Measurements from ENCODE around the gene SPATA19. TPM values are rescaled to one million over a fixed set of nuclear protein-coding genes. Genes with fewer than 3 reads are reported as not detected.
A peak's percentile ranks its signal among the peaks of the same experiment; 100 is the strongest.

Gene SPATA19
- polyA plus RNA-seq, 2 of the 4 experiments (the other 2 are of a cell fraction) = not detected

DNA sequence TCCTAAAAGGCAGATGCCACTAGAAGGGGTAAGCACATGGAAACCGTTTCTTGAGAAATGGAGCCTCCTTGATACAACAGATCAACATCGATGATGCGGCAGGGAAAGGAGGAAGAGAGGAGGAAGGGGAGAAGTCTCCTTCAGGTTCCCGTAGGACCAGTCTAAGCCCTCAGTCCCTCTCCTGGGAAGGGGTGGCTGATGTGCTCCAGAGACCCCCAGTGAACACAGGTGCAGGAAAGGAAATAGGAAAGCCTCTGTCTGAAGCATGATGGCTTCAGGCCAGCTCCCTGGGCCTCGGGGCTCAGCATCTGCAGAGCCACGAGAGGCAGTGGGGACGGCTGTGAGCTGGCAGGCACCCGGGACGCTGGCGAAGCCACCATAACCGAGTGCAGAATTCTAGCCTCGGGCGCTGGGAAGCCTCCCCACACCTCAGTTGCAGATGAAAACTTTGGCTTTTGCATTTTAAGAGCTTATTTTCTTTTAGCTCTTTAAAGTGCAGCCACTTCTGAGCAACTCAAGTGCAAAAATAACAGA, 1.8 kb downstream of the SPATA19 start:
- CTCF ChIA-PET = interaction anchor here (0.8 to 1.8 kb wide), 2 partner anchors 8 to 709 kb away, joined by 4 to 6 read pairs; no protein-coding TSS in a partner anchor

DNA sequence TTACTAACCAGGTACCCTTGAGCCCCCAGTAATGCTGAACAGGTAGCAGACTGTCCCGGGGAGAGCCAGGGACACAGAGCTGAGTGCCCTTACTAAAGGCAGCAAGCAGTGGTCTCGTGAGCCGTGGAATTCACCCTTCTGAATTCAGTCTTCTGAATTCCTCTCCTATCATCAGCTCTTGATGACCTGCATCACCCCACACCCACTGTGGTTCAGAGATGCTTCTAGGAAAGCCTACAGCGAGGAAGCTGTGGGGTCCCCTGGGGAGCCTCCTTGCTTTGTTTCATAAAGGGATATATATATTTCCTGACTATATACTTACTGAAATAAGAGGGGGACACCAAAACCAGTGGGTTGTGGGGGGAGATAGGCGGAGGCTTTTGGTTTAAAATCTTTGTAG, 2.6 kb downstream of the SPATA19 start:
- ATAC-seq (no peak), DNase-seq (ENCODE audit: low read depth in 1 of 2, low spot score in 1 of 2) (no peak), FAIRE-seq (no peak)
- POLR2A ChIA-PET = no interaction called here
- no peak overlapping the region for H3K4me3 ChIP-seq
- H3K4me1 ChIP-seq = no peaks in the 10 kb centered on the region
- WGBS (ENCODE audit: missing lambda C conversion rate) = 6% methylated on average over 5 of the region's 5 CpGs
- CTCF ChIA-PET = no interaction called here
- H3K27ac ChIP-seq = no peak overlapping the region
- H3K9me3 ChIP-seq = no peaks in the 10 kb centered on the region
- TF ChIP-seq RNF2 (IDR thresholded peaks at IDR 0.05; ENCODE audit: borderline replicate concordance, low read depth) = no peak
- no peak for TF ChIP-seq ZSCAN20 (CRISPR knock-in tag; IDR thresholded peaks at IDR 0.05)
- no peak for TF ChIP-seq TFCP2L1 (CRISPR knock-in tag; IDR thresholded peaks at IDR 0.05)
- no peak for TF ChIP-seq CEBPB (IDR thresholded peaks at IDR 0.05)
- no peak for TF ChIP-seq RAD21 (conservative IDR thresholded peaks at IDR 0.05 in 1 of 2, IDR thresholded peaks at IDR 0.05 in 1 of 2)
- no peak for TF ChIP-seq TP53 (CRISPR knock-in tag; IDR thresholded peaks at IDR 0.05)
- no peak overlapping the region for H3K4me2 ChIP-seq

More for the DNA sequence above, 1.8 kb downstream of the SPATA19 start:
- no peak for FAIRE-seq
- WGBS (ENCODE audit: missing lambda C conversion rate) = 37% methylated on average over 6 of the region's 13 CpGs
- no peak overlapping the region for H3K4me2 ChIP-seq
- DNase-seq (ENCODE audit: low read depth in 1 of 2, low spot score in 1 of 2) = no peak
- POLR2A ChIA-PET = no interaction called here
- H3K9me3 ChIP-seq = no peaks in the 10 kb centered on the region
- no peak for TF ChIP-seq CEBPB (IDR thresholded peaks at IDR 0.05)
- TF ChIP-seq, protein P1, sequence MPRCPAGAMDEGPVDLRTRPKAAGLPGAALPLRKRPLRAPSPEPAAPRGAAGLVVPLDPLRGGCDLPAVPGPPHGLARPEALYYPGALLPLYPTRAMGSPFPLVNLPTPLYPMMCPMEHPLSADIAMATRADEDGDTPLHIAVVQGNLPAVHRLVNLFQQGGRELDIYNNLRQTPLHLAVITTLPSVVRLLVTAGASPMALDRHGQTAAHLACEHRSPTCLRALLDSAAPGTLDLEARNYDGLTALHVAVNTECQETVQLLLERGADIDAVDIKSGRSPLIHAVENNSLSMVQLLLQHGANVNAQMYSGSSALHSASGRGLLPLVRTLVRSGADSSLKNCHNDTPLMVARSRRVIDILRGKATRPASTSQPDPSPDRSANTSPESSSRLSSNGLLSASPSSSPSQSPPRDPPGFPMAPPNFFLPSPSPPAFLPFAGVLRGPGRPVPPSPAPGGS (IDR thresholded peaks at IDR 0.05) = no peak
- no peak for TF ChIP-seq JUN (IDR thresholded peaks at IDR 0.05)
- TF ChIP-seq POLR2A (IDR thresholded peaks at IDR 0.05; ENCODE audit: low read length) = no peak
- no peak for TF ChIP-seq RNF2 (IDR thresholded peaks at IDR 0.05; ENCODE audit: borderline replicate concordance, low read depth)
- TF ChIP-seq ZSCAN20 (CRISPR knock-in tag; IDR thresholded peaks at IDR 0.05) = no peak
- TF ChIP-seq ESRRA (IDR thresholded peaks at IDR 0.05; ENCODE audit: borderline replicate concordance, low read length) = no peak
- no peak for TF ChIP-seq CBX2 (IDR thresholded peaks at IDR 0.05; ENCODE audit: borderline replicate concordance, low read depth)
- no peak for TF ChIP-seq KDM1A (IDR thresholded peaks at IDR 0.05; ENCODE audit: low read depth)
- H3K4me3 ChIP-seq = no peak overlapping the region
- ATAC-seq = no peak
- H3K4me1 ChIP-seq = no peaks in the 10 kb centered on the region
- H3K27ac ChIP-seq = no peak overlapping the region

DNA sequence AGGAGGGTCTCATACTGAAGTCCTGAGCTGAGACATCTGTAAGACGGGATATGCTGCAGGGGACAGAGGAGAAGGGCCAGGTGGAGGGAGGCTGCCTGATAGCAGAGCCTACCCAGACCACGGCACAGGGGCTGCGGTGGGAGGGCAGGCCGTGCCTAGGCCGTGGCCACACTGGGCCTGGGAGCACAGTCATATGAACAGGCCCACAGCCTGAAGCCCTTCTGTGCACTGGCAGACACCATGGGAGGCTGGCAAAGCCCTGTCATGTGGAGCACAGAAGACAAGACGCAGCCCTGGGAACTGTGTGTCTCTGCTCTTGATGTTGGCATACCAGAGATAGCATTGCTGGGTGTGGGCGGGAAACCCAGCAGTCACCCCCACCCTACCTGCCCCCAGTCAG, 3.3 kb downstream of the SPATA19 start:
- no peak for DNase-seq (ENCODE audit: low read depth in 1 of 2, low spot score in 1 of 2)
- ATAC-seq = no peak; a peak in 2 of 6 replicates

DNA sequence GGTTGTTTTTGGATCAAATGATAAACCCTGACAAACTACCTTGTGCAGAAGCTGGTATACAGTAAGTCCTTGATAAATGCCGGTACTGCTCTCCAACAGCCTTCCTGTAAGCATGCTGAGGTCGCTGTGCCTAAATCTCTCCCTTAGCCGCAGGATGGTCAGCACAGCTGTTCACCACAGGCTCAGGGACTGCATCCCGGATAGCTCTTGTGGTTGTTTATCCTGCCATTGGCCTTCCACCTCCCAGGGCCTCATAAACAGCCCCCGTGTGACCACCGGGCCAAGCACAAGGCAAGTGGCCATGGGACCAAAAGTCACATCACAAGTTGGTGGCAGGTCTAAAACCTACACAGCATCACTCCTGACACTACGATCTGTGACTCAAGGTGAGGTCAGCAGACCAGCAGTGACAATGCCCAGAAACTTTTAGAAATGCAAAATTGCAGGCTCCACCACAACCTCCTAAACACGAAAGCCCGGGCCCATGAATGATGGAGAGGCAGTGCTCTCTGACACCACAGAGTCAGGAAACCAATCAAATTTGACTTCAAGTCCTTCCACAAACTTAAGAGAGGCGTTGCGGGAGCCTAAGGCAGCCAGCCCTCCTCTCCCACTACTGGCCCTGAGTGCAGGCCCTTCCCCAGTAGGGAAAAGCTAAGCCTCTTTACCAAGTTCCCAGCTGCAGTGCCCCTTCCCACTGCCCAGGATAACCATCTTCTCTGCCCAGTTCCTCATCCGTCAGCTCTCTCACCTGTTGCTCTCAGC, 3.9 kb downstream of the SPATA19 start:
- DNase-seq (ENCODE audit: low read depth in 1 of 2, low spot score in 1 of 2) (no peak), ATAC-seq (0 out of 6 replicates have a peak, but pooled peaks of 1 of the 2 experiments have one; percentile 13), FAIRE-seq (no peak)
- no peak overlapping the region for H3K4me2 ChIP-seq
- POLR2A ChIA-PET = no interaction called here
- H3K4me3 ChIP-seq = no peak overlapping the region
- no peak overlapping the region for H3K27ac ChIP-seq
- no peaks in the 10 kb centered on the region for H3K9me3 ChIP-seq
- H3K4me1 ChIP-seq = no peaks in the 10 kb centered on the region
- CTCF ChIA-PET = no interaction called here
- 19% methylated on average over 11 of the region's 12 CpGs for WGBS (ENCODE audit: missing lambda C conversion rate)
- TF ChIP-seq, protein P1 (IDR thresholded peaks at IDR 0.05) = no peak
- TF ChIP-seq, protein P2, sequence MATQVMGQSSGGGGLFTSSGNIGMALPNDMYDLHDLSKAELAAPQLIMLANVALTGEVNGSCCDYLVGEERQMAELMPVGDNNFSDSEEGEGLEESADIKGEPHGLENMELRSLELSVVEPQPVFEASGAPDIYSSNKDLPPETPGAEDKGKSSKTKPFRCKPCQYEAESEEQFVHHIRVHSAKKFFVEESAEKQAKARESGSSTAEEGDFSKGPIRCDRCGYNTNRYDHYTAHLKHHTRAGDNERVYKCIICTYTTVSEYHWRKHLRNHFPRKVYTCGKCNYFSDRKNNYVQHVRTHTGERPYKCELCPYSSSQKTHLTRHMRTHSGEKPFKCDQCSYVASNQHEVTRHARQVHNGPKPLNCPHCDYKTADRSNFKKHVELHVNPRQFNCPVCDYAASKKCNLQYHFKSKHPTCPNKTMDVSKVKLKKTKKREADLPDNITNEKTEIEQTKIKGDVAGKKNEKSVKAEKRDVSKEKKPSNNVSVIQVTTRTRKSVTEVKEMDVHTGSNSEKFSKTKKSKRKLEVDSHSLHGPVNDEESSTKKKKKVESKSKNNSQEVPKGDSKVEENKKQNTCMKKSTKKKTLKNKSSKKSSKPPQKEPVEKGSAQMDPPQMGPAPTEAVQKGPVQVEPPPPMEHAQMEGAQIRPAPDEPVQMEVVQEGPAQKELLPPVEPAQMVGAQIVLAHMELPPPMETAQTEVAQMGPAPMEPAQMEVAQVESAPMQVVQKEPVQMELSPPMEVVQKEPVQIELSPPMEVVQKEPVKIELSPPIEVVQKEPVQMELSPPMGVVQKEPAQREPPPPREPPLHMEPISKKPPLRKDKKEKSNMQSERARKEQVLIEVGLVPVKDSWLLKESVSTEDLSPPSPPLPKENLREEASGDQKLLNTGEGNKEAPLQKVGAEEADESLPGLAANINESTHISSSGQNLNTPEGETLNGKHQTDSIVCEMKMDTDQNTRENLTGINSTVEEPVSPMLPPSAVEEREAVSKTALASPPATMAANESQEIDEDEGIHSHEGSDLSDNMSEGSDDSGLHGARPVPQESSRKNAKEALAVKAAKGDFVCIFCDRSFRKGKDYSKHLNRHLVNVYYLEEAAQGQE (IDR thresholded peaks at IDR 0.05) = no peak
- TF ChIP-seq JUNB (IDR thresholded peaks at IDR 0.05) (no peak), ZNF302 (CRISPR knock-in tag; IDR thresholded peaks at IDR 0.05) (no peak), CHD4 (IDR thresholded peaks at IDR 0.05; ENCODE audit: borderline replicate concordance) (no peak), GATA3 (IDR thresholded peaks at IDR 0.05; ENCODE audit: borderline replicate concordance) (no peak), KDM1A (IDR thresholded peaks at IDR 0.05; ENCODE audit: low read depth) (no peak), TFCP2L1 (CRISPR knock-in tag; IDR thresholded peaks at IDR 0.05) (no peak)
- TF ChIP-seq, protein P3, sequence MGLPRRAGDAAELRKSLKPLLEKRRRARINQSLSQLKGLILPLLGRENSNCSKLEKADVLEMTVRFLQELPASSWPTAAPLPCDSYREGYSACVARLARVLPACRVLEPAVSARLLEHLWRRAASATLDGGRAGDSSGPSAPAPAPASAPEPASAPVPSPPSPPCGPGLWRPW (IDR thresholded peaks at IDR 0.05) = no peak

More for the DNA sequence above, 3.3 kb downstream of the SPATA19 start:
- H3K4me2 ChIP-seq = no peak overlapping the region
- ChIA-PET POLR2A (no interaction called here), CTCF (no interaction called here)
- TF ChIP-seq RAD21 (conservative IDR thresholded peaks at IDR 0.05 in 1 of 2, IDR thresholded peaks at IDR 0.05 in 1 of 2) (no peak), EHMT2 (IDR thresholded peaks at IDR 0.05; ENCODE audit: low read depth) (no peak), MAZ (IDR thresholded peaks at IDR 0.05; ENCODE audit: borderline replicate concordance, low read depth, low read length) (no peak), BHLHE40 (IDR thresholded peaks at IDR 0.05; ENCODE audit: low read depth, low read length) (no peak)
- TF ChIP-seq, protein P4, sequence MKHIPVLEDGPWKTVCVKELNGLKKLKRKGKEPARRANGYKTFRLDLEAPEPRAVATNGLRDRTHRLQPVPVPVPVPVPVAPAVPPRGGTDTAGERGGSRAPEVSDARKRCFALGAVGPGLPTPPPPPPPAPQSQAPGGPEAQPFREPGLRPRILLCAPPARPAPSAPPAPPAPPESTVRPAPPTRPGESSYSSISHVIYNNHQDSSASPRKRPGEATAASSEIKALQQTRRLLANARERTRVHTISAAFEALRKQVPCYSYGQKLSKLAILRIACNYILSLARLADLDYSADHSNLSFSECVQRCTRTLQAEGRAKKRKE (CRISPR knock-in tag; IDR thresholded peaks at IDR 0.05; ENCODE audit: low read depth) = no peak
- no peaks in the 10 kb centered on the region for H3K4me1 ChIP-seq
- 21% methylated on average over 2 of the region's 7 CpGs for WGBS (ENCODE audit: missing lambda C conversion rate)
- no peak overlapping the region for H3K27ac ChIP-seq
- no peaks in the 10 kb centered on the region for H3K9me3 ChIP-seq
- FAIRE-seq = no peak
- no peak overlapping the region for H3K4me3 ChIP-seq

All from A549 (cell line).